ENCODE data around the gene RELT.

RELT gene

DNA sequence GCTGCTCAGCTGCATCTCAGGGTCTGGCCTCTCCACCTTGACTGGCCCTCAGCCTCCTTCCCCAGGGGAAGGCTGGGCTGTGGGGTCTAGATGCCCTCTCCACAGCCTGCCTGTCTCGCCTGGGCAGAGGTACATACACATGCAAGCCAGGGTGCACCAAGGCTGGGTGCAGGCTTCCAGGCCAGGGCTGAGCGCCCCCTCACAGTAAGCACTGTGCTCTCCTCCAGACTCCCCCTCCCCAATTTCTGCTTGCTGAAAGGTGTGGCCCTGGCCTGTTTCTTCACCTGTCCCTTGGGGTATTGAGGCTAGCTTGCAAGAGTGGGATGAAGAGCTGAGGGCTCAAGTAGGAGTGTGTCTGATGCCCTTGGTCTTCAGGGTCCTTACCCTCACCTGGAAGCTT lies 22.5 kb downstream of the RELT start:
- no peak for DNase-seq (ENCODE audit: low read depth)
- H3K4me3 ChIP-seq (ENCODE audit: control insufficient read depth, low read depth, low read length), result no peak overlapping the region
- TF ChIP-seq, protein P1, sequence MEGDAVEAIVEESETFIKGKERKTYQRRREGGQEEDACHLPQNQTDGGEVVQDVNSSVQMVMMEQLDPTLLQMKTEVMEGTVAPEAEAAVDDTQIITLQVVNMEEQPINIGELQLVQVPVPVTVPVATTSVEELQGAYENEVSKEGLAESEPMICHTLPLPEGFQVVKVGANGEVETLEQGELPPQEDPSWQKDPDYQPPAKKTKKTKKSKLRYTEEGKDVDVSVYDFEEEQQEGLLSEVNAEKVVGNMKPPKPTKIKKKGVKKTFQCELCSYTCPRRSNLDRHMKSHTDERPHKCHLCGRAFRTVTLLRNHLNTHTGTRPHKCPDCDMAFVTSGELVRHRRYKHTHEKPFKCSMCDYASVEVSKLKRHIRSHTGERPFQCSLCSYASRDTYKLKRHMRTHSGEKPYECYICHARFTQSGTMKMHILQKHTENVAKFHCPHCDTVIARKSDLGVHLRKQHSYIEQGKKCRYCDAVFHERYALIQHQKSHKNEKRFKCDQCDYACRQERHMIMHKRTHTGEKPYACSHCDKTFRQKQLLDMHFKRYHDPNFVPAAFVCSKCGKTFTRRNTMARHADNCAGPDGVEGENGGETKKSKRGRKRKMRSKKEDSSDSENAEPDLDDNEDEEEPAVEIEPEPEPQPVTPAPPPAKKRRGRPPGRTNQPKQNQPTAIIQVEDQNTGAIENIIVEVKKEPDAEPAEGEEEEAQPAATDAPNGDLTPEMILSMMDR (conservative IDR thresholded peaks at IDR 0.05; ENCODE audit: control insufficient read depth, insufficient read depth, low read depth, low read length), result no peak

- peak; percentile 20 for DNase-seq (ENCODE audit: low read depth)
- no peak overlapping the region for H3K4me3 ChIP-seq (ENCODE audit: control insufficient read depth, low read depth, low read length)
- TF ChIP-seq, protein P1 (conservative IDR thresholded peaks at IDR 0.05; ENCODE audit: control insufficient read depth, insufficient read depth, low read depth, low read length), result no peak
Observed at GRCh38 chr11:73399159-73399590, 23.0 kb downstream of the RELT start.

GRCh38 chr11:73399636-73400035 lies 23.4 kb downstream of the RELT start:
- TF ChIP-seq, protein P1 (conservative IDR thresholded peaks at IDR 0.05; ENCODE audit: control insufficient read depth, insufficient read depth, low read depth, low read length), result no peak
- H3K4me3 ChIP-seq (ENCODE audit: control insufficient read depth, low read depth, low read length), result no peak overlapping the region
- DNase-seq (ENCODE audit: low read depth), result no peak

DNA sequence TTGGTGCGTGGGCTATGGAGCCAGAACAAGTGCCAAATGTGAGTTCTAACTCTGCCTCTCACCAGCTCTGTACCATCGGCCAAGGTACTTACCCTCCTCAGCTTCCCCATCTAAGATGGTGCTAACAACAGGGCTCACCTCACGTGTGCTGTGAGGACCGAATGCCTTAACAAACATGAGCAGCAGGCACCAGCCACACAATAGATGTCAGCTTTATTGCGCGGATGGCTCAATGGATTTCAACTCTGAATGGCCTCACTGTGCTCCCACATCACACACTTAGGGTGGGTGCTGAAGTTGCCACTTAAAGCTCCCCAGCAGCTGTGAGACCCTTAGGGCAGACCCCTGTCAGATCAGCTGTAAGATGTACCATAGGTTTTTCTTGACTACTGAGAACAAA lies 24.1 kb downstream of the RELT start:
- TF ChIP-seq, protein P1 (conservative IDR thresholded peaks at IDR 0.05; ENCODE audit: control insufficient read depth, insufficient read depth, low read depth, low read length), result no peak
- no peak overlapping the region for H3K4me3 ChIP-seq (ENCODE audit: control insufficient read depth, low read depth, low read length)
- DNase-seq (ENCODE audit: low read depth), result no peak

GRCh38 chr11:73401217-73401923 lies 25.2 kb downstream of the RELT start:
- DNase-seq (ENCODE audit: low read depth), result peak; percentile 49
- no peak overlapping the region for H3K4me3 ChIP-seq (ENCODE audit: control insufficient read depth, low read depth, low read length)
- TF ChIP-seq, protein P1 (conservative IDR thresholded peaks at IDR 0.05; ENCODE audit: control insufficient read depth, insufficient read depth, low read depth, low read length), result no peak

GRCh38 chr11:73401924-73402833 lies 26.0 kb downstream of the RELT start:
- peak; percentile 37 for DNase-seq (ENCODE audit: low read depth)
- TF ChIP-seq, protein P1 (conservative IDR thresholded peaks at IDR 0.05; ENCODE audit: control insufficient read depth, insufficient read depth, low read depth, low read length), result no peak
- no peak overlapping the region for H3K4me3 ChIP-seq (ENCODE audit: control insufficient read depth, low read depth, low read length)

Measured in fibroblast of mammary gland (primary cell).